HG03095 (cell line): Measurements from ENCODE around the gene TDRD15.
"Not testable (repeated sequence)": the region's sequence is repeated elsewhere in the genome, so short reads cannot be mapped to it uniquely, and the experiment has no call there.

Experiments used
- ATAC-seq: cut with Tn5 transposase; IDR thresholded peaks from one replicate; pipeline ENCODE4 v1.9.1; 2021; ENCODE audit warnings: moderate library complexity; ENCODE audit not compliant: unreplicated experiment

TDRD15 gene

DNA sequence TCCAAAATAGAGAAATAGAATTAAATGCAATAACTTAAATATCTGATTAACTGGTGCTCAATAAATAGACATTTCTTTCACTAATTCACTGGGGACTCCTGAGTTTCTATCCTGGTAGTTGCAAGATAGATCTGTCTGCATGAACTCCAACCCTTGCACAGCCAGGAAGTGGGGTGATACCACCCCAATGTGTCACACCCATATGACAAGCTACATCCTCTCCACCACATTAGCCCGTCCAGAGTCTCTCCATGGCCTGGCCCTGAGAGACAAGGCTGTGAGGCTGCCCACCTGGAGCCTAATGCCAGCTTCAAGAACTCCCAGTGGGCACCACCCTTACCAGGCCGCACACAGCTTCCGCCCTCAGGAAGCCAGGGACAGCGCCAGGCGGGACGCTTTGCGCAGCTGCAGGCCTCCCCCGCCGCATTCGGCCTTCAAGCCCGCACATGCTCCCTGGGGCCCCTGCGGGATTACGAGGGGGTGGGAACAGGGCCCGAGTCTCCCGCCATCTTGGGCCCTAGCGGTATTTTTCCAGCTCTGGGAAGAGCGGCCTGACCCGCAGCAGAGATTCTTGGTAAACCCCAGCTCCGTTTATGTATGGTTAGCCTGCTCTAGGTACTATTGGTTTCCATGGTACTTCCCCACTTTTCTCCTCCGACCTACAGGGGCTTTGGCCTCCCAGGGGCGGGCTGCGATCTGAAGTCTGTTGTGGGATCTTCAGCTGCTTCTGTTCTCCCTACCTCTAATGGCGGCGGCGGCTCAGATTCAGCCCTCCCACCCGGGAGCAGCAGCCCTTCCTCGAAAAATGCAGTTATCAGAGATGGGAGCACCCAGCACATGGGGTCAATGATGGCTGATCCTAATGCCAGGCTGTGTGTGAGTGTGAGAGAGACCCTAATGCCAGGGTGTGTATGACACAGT lies at the start of gene TDRD15:
TSS of gene TDRD15 (plus strand) at position 496 of the 921 bp plus-strand sequence. CDS start 13,500 bp downstream, outside the sequence.
- no peak for ATAC-seq

DNA sequence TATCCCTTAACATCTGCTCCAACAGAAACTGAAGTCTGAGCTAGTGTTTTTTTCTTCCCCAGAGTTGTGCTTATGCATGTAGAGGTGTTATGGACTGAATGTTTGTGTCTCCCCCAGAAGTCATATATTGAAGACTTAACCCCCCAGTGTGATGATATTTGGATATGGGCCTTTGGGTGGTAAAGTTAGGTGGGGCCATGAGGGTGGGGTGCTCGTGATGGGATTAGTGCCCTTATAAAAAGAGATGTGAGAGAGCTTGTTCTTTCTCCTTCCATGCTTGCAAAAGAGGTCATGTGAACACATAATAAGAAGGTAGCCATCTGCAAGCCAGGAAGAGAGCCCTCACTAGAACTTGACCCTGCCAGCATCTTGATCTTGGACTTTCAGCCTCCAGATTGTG lies 45.5 kb upstream of the TDRD15 start:
- ATAC-seq: no peak

DNA sequence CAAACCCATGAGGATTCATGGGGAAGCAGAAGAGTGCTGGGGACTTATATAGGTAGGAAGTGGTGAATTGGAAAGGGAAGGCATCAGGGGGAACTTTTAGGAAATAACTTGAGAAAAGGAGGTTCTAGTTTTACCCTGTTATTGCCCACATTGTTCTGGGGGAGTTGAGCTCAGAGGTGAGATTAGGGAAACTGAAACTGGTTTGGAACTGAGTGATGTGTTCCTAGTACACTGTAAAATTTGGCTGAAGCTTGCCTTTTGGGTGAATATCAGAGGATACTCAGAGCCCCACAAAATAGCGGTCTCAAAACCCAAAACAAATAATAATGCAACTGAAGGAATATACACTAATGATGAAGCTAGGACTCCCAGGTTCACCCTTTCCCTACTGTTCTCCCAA lies 40.3 kb upstream of the TDRD15 start:
- ATAC-seq: no peak

DNA sequence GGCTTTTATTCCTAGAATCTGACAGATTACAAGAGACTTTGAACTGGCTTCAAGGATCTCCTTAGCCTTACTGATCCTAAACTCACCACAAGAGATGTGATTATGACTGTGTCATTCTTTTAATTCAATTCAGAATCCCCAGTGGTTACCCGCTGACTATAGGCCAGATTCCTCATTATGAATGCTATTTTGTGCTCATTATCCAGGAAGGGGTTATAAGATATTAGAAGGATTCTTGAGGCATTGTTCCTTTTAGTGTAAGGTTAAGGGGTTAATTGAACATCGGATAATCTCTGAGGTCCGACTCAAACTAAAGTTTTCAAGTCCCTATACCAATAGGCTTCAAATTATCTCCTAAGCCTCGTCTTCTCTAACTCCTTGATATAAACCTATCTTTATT lies 39.4 kb upstream of the TDRD15 start:
- ATAC-seq: no peak

DNA sequence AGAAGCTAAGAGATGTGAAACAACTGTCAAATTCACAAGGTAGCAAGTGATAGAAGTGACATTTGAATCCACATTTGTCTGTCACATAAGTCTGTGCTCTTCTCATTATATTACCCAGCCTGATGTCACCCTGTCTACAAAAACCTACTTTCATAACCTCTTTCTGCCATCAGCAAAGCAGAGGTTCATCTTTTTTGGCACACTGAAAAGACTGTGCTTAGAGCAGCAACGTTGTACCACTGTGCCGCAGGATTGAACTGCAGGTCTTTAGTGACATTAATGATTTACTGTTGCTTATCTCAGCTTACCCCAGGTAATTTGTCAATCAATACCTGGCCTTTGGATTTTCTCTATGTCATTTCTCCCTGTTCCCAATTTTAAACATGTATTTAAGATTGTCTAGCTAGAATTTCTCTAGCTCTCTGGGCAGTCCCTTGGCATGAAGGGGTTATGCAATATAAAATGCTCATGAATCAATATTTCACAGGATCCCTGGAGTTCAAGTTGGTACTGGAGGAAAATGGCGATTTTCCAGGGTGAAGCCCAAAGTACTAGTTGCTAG lies 31.4 kb upstream of the TDRD15 start:
- no peak for ATAC-seq

DNA sequence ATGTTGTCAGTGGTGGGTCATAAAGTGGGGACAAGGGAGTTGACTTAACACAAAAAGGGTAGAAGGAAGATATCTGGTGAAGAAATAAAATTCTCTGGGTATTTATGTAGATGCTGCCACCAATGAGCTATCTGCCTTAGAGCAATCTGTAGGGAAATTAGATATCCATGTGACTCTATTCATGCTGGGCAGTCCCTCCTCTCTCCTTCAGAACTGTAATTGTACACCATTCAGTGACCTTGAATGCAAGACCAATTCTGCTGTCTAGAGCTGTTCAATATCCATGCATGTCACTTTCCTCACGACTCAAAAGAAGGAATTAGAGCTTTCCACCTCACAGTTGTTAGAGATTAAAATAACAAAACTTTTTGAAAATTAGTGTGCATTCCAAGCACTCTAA lies 28.6 kb upstream of the TDRD15 start:
- no peak for ATAC-seq

DNA sequence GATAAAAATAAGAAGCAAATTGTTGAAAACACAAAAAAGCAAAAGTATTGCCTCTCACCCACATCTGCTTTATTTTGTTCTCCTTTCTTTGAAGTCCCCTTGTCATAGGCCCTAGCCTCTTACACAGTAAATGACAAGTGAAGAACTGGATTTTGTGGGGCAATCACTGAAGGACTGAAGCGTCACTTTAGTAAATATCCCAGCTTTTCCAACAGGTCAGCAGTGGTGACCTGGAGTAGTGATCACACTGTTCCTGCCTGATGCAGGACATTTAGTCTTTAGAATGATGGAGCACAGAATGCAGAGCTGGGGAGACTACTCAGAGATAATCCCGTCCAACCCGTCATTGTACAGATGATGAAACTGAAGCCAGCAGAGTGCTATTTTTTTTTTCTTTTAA lies 28.1 kb upstream of the TDRD15 start:
- ATAC-seq: no peak

DNA sequence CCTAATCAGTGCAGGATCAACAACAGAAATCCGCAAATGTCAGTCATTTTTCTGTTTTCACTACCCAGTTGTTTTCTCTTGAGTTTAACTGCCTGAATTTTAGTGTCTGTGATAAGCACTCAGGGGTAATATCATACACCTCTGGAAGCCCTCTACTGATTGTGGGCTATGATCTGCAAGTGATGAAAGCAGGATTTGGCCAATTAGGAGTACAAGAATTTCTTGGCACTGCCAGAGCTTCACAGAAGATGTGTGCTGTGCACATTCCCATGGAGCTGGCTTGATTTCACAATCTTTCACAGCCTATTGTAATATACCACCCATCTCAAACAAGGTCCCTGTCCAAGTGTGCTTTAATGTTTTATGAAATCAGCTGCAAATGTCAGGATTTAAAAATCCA lies 27.3 kb upstream of the TDRD15 start:
- ATAC-seq: no peak

DNA sequence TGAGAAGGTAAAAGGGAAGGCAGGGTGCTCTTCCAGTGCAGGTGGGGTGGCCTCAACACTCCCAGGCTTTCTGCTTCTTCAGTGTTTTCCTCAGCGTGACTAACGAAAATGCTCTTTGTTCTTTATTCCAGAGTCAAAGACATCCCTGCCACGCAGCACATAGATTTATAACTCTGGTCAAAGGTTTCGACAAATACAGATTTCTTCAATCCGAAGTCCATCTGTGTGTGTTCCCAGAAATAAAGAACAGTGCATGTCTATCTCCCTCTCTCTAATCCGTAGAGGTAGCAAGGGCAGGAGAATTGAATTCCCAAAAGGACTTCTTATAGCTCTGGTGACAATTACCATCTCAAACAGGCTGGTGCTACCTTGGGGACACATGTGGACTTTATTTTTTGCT lies 26.4 kb upstream of the TDRD15 start:
- no peak for ATAC-seq

DNA sequence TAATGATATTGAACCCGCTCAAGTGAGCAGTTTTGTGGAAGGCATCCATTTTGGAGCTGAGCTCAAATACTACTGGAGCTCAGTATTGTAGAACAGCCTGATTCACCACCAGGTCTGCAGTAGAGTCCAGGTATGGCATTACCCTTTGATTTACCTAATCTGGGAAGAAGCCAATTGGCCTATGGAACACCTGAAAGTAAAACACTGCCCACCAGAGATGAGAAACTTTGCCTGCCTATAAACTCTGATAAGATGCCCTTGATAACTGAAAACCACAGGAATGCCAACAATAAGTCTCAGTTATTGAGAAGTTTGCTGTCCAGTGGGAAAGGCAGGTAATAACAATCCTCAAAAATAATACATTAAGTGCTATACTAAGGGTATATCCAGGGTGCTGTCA lies 25.5 kb upstream of the TDRD15 start:
- ATAC-seq: no peak

DNA sequence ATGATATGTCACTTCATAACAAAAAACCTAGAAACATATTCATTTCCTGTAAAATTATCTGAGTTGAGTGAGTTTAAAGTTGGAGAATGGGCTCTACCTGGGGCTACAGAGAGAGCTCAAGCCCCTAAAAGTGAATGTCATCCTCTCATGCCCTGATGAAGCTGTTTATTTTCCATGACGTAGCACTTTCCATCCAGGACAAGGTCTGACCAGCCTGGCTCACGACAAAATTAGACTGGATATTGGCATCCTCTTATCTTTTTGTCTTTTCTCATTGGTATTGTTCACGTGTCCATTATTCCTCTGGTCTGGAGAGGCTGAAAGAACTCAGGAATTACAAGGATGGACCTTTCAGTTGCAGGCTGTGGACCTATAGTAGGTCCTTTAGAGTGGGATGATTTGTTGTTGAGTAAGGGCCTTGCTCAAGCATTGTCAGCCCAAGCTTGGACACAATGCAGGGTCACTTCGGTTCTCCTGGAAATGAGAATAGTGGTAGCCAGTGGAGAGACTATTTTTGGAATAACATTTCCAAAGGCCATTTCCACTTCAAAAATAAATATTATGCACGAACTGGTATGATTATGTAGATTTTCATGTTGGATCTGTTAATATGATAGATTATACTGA lies 24.4 kb upstream of the TDRD15 start:
- ATAC-seq: no peak

DNA sequence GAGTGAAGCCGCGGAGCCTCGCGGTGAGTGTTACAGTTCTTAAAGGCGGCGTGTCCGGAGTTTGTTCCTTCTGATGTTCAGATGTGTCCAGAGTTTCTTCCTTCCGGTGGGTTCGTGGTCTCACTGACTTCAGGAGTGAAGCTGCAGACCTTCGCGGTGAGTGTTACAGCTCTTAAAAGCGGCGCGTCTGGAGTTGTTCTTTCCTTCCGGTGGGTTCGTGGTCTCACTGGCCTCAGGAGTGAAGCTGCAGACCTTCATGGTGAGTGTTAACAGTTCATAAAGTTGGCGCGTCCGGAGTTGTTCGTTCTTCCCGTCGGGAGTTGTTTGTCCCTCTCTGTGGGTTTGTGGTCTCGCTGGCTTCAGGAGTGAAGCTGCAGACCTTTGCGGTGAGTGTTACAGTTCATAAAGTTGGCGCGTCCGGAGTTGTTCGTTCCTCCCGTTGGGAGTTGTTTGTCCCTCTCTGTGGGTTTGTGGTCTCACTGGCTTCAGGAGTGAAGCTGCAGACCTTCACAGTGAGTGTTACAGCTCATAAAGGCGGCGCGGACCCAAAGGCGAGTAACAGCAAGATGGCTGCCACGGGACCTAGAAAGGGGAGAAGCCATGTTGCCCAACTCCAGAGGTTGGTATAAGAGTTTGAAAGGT lies 22.1 kb upstream of the TDRD15 start:
- ATAC-seq: not testable (repeated sequence)

DNA sequence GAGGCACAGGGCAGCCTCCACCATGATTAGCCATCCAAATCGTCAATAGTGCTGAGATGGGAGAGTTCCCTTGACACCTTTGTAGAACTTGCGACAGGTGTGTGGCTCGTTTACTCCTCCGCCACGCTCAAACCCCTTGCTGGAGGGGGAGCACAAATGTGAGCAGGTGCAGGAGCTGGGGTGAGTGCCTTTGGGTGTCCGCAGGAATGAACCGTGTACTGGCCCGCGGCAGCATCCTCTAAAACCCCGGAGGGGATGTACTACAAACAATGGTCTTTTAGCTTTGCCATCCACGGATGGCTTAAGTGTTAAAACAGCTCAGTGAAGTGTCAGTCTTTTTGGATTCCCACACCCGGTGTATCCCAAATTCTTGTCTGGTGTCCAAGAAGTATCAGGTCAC lies 21.4 kb upstream of the TDRD15 start:
- ATAC-seq: no peak

DNA sequence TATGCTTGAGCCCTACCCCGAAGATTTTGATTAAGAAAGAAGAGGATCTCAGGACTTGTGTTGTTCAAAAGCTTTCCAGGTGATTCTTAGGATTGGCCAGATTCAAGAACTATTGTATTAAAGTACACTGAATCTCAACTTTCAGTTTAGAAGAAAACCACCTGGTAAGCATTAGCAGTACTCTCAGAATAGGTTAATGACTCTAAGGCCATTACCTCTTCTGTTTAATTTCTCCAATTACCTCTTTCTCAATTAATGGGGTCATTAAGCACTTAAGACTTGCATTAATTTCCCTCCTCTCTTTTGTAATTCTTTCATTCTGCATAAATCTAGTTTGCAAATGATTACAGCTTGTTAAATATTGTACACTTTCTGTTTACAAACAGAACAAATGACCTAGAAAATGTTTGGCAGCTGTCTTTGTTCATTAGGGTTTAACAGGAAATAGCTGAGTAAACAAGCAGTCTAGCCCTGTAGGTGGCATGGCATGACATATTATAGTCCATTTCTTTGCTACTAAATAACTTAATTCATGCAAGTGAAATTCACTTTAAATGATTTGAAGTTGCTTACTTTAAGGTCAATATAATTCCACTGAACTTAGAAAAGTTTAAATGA lies 20.4 kb upstream of the TDRD15 start:
- ATAC-seq: no peak

DNA sequence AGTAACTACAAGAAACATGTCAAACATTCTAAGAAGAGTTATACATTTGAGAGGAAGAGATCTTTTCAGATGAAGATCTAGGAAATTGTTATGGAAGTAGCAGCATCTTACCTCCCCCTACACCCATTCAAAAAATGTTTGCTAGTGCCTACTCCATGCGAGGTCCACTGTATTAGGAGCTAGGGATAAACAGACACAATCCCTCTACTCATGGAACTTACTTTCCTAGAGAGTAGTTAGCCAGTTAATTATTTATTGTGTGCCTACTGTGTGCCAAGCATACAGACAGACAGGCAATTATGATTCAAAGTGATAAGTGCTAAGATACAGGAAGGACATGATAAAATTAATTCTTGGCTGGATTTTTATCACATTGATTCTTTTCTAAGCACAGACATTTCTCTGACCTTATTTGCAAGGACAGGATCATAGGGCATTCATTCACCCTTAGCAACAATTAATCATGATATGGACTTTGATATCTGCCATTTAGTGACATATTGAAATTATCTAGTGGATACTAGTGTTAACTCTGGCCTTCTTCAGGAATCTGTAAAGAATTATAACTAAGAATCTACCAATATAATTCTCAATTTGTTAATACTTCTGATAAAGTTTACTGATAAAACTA lies 19.6 kb upstream of the TDRD15 start:
- ATAC-seq: no peak

DNA sequence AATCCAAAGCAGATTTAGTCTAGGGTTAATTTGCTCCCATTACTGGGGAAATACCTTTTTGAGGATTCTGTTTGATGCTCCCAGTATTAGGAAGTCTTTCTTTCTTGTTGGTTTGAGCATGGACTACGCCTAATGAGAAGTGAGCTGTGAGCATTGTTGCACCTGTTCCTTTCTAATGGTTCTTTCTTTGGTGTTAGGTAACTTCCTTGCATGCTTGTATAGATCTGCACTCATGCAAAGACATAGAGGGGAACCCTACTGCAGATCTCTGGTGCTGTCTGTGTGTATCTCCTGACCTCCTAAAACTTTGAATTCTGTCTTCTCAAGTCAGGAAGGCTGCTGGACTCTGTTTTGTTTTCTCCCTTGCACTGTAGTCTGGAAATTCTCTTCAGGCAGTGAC lies 12.8 kb upstream of the TDRD15 start:
- ATAC-seq: no peak

DNA sequence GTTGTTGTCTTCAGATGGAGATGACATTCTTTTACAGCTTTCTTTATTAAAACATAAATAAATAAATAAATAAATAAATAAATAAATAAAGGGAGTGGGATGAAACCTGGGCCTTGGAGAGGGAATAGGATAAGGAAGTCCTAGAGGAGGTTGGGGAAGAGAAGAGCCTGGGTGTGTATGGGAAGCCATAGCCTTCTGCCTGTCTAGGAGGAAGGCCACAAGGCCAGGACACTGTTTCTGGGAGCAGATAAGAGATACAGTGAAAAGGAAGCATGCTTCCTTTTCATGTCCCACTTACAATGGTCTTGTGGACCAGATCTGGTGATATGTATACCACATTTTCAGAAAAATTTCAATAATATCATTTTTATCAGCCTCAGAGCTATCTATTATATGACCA lies 6.1 kb upstream of the TDRD15 start:
- no peak for ATAC-seq

DNA sequence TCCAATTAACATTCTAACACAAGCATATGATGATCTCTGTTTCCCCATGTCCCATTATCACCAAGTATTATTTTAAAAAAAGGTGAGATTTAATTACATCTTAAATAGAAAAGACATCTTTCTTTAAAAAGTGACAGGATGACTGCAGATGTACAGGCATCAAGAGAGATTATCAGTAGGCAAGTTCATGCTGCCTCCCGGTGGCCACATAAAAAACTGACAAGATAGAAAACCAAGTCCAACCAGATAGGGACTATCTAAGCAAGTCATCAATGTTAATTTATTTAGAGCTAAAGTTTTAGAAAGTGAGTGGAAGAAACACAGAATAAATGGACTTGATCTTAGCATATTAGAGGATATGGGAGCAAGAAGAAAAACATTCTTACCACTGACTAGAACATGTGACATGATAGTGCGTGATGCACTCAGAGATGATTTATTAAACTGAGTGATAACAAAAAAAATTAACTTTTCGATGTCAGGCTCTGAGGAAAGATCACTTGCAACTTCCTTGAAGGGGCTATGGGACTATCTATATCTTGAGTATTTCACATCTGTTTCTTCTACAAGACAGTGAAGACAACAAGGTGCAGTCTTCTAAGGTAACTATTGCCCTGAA lies 5.4 kb upstream of the TDRD15 start:
- peak; percentile 59 for ATAC-seq

DNA sequence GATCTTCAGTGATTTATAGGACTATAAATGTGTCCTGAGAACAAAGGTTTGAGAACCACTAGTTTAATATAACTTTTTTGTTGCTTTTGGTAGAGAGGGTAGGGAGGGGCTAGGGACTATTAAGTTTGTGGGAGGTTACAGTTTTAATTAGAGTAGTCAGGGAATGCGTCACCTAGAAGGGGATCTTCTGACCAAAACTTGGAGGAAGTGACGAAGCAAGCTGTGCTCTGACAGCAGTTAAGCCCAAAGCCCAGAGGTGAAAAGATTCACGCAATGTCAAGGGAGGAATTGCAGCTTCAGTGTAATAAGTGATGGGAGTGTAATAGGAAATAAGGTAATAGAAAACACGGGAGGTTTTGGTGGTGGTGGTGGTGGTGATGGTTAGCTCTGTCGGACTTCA lies 8.1 kb downstream of the TDRD15 start:
- ATAC-seq: no peak

DNA sequence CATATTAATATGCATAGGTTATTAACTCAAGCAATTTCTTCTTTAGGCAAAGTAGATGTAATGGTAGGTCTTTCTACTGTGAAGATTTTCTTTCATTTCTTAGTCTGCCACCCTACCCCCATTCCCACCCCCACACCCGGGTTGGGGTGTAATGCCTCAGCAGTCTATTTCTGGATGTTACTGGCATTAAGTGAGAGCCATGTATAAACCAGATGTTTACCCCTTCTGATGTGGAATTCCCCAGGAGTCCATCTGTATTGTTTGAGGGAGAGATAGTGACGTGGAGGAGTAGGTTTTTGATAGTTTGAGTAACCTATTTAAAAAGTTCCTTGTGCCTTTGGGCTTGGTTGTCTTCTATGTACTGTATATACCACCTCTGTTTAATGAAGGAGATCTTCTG lies 11.8 kb downstream of the TDRD15 start:
- no peak for ATAC-seq
